Measurements from ENCODE around the gene CSF2RB.

- TF ChIP-seq CTCF (IDR thresholded peaks at IDR 0.05; ENCODE audit: low read depth, low read length) (no peak), POLR2A (IDR thresholded peaks at IDR 0.05; ENCODE audit: extremely low read depth, insufficient read length) (no peak), MYC (IDR thresholded peaks at IDR 0.05; ENCODE audit: low read depth, low read length) (no peak), MAX (IDR thresholded peaks at IDR 0.05; ENCODE audit: low read depth, low read length) (no peak)
Measured at GRCh38 chr22:36871669-36872081, 41.8 kb upstream of the CSF2RB start.
